ENCODE results near the gene LTBR.

The LTBR gene

DNA sequence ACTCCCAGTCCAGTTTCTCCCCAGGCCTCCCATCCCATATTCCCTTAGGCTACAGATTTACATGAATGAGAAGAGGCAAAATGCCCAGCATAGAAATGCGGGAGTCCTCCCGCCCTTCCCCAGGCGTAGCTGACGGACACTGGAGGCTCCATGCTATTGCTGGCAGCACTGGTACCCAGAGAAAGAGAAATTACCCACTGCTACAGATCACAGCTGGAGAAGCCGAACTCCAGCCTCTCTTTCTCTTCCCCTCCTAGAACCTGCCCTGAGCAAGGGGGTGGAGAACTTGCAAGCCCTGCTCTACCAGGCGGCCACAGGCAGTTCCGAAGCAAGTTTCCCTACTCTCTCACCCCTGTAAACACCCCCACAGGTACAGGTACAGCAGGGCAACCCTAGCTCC lies 3.6 kb downstream of the LTBR start:
- TF ChIP-seq, protein P1, sequence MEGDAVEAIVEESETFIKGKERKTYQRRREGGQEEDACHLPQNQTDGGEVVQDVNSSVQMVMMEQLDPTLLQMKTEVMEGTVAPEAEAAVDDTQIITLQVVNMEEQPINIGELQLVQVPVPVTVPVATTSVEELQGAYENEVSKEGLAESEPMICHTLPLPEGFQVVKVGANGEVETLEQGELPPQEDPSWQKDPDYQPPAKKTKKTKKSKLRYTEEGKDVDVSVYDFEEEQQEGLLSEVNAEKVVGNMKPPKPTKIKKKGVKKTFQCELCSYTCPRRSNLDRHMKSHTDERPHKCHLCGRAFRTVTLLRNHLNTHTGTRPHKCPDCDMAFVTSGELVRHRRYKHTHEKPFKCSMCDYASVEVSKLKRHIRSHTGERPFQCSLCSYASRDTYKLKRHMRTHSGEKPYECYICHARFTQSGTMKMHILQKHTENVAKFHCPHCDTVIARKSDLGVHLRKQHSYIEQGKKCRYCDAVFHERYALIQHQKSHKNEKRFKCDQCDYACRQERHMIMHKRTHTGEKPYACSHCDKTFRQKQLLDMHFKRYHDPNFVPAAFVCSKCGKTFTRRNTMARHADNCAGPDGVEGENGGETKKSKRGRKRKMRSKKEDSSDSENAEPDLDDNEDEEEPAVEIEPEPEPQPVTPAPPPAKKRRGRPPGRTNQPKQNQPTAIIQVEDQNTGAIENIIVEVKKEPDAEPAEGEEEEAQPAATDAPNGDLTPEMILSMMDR (IDR thresholded peaks at IDR 0.05) = no peak

DNA sequence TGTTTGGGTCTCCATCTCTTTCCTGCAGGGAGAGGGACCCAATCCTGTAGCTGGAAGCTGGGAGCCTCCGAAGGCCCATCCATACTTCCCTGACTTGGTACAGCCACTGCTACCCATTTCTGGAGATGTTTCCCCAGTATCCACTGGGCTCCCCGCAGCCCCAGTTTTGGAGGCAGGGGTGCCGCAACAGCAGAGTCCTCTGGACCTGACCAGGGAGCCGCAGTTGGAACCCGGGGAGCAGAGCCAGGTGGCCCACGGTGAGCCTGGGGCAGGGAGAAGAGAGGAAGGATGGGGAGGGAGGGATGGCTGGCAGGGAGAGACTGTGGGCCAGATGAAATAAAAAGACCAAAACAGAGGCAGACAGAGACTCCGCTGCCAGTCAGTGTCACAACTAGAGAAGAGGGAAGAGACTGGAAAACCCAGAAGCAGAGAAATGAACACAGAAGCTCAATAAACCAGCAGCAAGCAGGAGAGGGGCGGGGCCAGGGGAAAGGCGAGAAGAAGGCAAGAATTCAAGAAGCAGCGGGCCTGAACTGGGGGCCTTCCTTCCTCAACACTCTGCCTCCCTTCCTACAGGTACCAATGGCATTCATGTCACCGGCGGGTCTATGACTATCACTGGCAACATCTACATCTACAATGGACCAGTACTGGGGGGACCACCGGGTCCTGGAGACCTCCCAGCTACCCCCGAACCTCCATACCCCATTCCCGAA lies 6.3 kb downstream of the LTBR start:
- TF ChIP-seq, protein P1 (IDR thresholded peaks at IDR 0.05) = no peak

DNA sequence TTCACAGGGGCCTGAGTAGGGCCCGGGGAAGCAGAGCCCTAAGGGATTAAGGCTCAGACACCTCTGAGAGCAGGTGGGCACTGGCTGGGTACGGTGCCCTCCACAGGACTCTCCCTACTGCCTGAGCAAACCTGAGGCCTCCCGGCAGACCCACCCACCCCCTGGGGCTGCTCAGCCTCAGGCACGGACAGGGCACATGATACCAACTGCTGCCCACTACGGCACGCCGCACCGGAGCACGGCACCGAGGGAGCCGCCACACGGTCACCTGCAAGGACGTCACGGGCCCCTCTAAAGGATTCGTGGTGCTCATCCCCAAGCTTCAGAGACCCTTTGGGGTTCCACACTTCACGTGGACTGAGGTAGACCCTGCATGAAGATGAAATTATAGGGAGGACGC lies 7.1 kb downstream of the LTBR start:
- TF ChIP-seq, protein P1 (IDR thresholded peaks at IDR 0.05) = no peak

DNA sequence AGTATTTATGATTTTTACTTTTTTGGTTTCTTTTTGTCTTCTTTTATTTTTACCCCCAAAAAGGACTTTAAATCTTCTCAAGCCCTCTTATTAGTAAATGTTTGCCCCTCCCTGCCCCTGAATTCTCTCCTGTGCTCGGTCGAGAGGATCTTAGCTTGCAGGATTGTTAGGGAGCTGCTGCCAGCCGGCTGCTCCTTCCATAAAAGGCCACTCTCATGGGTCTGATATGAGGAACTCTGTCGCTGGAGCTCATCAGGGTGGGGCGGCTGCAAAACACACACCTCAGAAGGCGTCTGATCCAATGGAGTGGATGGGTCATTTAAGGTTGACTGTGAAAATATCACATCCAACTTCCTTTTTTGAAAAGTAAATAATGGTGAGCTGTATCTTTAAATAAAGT lies 8.5 kb downstream of the LTBR start:
- TF ChIP-seq, protein P1 (IDR thresholded peaks at IDR 0.05) = no peak

DNA sequence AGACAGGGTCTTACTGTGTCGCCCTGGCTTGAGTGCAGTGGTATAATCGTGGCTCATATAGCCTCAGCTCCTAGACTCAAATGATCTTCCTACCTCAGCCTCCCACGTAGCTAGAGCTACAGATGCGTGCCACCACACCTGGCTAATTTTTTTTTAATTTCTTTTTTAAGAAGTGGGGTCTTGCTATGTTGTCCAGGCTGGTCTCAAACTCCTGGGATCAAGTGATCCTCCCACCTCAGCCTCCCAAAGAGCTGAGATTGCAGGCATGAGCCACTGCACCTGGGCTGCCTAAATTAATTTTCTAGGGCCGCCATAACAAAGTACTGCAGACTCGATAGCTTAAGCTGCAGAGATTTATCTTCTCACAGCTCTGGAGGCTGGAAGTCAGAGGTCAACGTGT lies 9.1 kb downstream of the LTBR start:
- TF ChIP-seq, protein P1 (IDR thresholded peaks at IDR 0.05) = no peak

DNA sequence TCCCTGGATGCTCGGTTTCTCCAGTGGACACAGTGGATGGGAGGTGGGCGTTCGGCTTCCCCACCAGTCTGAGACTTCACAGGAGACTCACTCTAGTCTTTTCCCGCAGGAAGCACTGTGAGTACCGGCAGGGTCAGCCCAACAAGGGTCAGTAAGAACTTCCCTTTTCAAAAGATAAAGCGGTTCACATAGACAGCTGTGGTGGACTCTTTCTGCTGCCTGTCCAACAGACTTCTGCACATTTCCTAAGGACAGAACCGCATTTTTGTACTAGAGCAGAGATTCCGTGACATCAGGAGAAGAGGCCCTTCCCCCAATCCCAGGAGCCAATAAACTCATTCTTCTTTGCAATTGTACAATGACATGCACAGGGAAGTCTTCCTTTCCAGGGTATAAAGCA lies 10.4 kb downstream of the LTBR start:
- TF ChIP-seq, protein P1 (IDR thresholded peaks at IDR 0.05) = no peak

DNA sequence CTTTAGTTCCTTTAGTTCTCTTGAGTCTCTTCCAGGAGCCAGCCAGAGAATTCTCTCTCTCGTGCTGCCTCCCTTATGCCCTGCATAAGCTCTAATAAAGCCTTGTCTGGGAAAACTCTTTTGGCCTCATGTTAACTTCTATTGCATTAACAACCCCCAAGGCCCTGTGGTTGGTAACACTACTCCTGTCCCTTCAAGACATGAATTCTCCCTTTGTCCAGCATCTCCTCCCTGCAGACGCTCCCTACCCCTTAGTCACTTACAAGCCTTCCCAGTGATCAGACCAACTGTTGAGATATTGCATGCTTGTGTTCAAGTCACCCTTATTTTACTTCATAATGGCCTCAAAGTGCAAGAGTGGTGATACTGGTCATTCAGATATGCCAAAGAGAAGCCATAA lies 12.1 kb downstream of the LTBR start:
- TF ChIP-seq, protein P1 (IDR thresholded peaks at IDR 0.05) = no peak
